ENCODE results near the gene SPRING1.

DNA sequence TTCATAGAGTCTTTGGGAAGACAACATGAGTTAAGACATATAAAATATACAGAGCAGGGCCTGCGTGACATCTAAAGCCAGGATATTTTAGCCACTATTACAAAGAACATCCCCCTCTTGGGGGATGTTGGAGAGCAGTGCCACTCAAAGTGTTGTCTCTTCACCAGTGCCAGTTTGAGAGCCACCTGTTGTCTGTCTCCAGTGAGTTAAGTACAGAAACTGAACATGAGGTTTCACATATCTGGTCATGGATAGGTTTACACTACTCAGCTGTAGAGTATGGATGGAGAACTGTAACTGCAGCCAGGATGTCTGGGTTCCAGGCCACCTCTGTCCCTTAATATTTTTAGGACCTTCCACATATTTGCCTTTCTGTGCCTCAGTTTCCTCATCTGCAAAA is 39.4 kb upstream of the SPRING1 start:
- TF ChIP-seq POLR2A (IDR thresholded peaks at IDR 0.05) (no peak), EP300 (IDR thresholded peaks at IDR 0.05; ENCODE audit: low read depth) (no peak)
- TF ChIP-seq, protein P1, sequence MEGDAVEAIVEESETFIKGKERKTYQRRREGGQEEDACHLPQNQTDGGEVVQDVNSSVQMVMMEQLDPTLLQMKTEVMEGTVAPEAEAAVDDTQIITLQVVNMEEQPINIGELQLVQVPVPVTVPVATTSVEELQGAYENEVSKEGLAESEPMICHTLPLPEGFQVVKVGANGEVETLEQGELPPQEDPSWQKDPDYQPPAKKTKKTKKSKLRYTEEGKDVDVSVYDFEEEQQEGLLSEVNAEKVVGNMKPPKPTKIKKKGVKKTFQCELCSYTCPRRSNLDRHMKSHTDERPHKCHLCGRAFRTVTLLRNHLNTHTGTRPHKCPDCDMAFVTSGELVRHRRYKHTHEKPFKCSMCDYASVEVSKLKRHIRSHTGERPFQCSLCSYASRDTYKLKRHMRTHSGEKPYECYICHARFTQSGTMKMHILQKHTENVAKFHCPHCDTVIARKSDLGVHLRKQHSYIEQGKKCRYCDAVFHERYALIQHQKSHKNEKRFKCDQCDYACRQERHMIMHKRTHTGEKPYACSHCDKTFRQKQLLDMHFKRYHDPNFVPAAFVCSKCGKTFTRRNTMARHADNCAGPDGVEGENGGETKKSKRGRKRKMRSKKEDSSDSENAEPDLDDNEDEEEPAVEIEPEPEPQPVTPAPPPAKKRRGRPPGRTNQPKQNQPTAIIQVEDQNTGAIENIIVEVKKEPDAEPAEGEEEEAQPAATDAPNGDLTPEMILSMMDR (IDR thresholded peaks at IDR 0.05) = no peak

Measured in transverse colon (tissue), 3 donors.